Vagina (tissue), 2 donors: Measurements from ENCODE around the gene COBLL1. TPM values are rescaled to one million over a fixed set of nuclear protein-coding genes. Genes with fewer than 3 reads are reported as not detected.

Experiments
- DNase-seq, 2 donors: peaks; one replicate each; pipeline ENCODE4 v3.0.0-alpha.2; 2017; ENCODE audit errors: extremely low spot score in 2 of 2
- H3K27ac ChIP-seq: fragments of 200-600 bp; sonication (generic); one replicate; pipeline ENCODE4 v1.5.1; 2019
- H3K27me3 ChIP-seq: fragments of 200-600 bp; sonication (generic); one replicate; pipeline ENCODE4 v1.5.1; 2019
- H3K36me3 ChIP-seq, 2 donors: fragments of 200-600 bp; sonication (generic); one replicate each; pipeline ENCODE4 v1.5.1; 2017 to 2019
- H3K4me1 ChIP-seq: fragments of 200-600 bp; sonication (generic); one replicate; pipeline ENCODE4 v1.5.1; 2019
- H3K4me3 ChIP-seq, 2 donors: fragments of 200-600 bp; sonication (generic); 1 replicate in 1 of 2; 2 replicates in 1 of 2; pipeline ENCODE4 v1.5.1; 2016 to 2019
- H3K9me3 ChIP-seq: fragments of 200-600 bp; sonication (generic); one replicate; pipeline ENCODE4 v1.5.1; 2019
- POLR2A ChIP-seq, 2 donors: fragments of 450-650 bp; IDR thresholded peaks; one replicate each; pipeline ENCODE4 v1.6.1; 2017; ENCODE audit warnings: antibody characterized with exemption in 2 of 2, mild to moderate bottlenecking in 2 of 2, moderate library complexity in 2 of 2
- POLR2AphosphoS5 ChIP-seq, 2 donors: sonication (generic); formaldehyde crosslinking; IDR thresholded peaks; one replicate each; pipeline ENCODE4 v1.9.0; 2017; ENCODE audit warnings: antibody characterized with exemption in 2 of 2, mild to moderate bottlenecking in 2 of 2, low read depth in 1 of 2; ENCODE audit not compliant: insufficient read depth in 1 of 2
- intact Hi-C: fragments of 100-400 bp; cut with DNase I; formaldehyde crosslinking; loops from one replicate; pipeline ENCODE4 v1.15.1; 2023
- total RNA-seq: library from RNA; depleted of rRNA; stranded (reverse); fragments of >200 nt; gene quantifications from one replicate; pipeline ENCODE4 v1.2.3, GENCODE V29; 2016
- TF ChIP-seq, protein P1 (sequence below), 3 experiments: fragments of 450-650 bp in 2 of 3; fragments of 200-600 bp in 1 of 3; sonication (generic) in 1 of 3; IDR thresholded peaks; one replicate each; pipeline ENCODE4 v1.5.1; 2017 to 2019; ENCODE audit warnings: antibody characterized with exemption in 3 of 3, mild to moderate bottlenecking in 2 of 3, moderate library complexity in 2 of 3

Gene COBLL1
- total RNA-seq, 1 donor from 2014 or later, result 79.6 TPM

DNA sequence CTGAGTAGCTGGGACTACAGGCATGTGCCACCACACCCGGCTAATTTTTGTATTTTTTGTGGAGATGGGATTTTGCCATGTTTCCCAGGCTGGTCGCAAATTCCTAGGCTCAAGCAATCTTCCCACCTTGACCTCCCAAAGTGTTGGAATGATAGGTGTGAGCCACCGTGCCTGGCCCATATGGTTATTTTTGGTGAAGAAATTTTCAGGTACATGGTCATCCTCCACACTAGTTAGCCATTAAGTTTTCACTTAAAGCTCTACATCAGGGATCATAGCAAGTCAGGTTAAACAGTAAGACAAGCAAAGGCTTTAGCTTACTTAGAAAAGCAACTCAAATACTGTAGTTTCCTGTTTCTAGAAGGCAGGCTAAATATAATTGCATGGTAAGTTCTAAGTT, 116.1 kb downstream of the COBLL1 start:
- Histone ChIP-seq H3K27me3 (no peaks in the 10 kb centered on the region), H3K4me3 (no peak overlapping the region), H3K4me1 (peaks cover 5% of the 10 kb centered on the region), H3K36me3 (no peaks in the 10 kb centered on the region), H3K27ac (no peak overlapping the region), H3K9me3 (no peaks in the 10 kb centered on the region)
- TF ChIP-seq, protein P1, sequence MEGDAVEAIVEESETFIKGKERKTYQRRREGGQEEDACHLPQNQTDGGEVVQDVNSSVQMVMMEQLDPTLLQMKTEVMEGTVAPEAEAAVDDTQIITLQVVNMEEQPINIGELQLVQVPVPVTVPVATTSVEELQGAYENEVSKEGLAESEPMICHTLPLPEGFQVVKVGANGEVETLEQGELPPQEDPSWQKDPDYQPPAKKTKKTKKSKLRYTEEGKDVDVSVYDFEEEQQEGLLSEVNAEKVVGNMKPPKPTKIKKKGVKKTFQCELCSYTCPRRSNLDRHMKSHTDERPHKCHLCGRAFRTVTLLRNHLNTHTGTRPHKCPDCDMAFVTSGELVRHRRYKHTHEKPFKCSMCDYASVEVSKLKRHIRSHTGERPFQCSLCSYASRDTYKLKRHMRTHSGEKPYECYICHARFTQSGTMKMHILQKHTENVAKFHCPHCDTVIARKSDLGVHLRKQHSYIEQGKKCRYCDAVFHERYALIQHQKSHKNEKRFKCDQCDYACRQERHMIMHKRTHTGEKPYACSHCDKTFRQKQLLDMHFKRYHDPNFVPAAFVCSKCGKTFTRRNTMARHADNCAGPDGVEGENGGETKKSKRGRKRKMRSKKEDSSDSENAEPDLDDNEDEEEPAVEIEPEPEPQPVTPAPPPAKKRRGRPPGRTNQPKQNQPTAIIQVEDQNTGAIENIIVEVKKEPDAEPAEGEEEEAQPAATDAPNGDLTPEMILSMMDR (IDR thresholded peaks at IDR 0.05), result no peak
- no peak for TF ChIP-seq POLR2AphosphoS5 (IDR thresholded peaks at IDR 0.05; ENCODE audit: insufficient read depth in 1 of 2, low read depth in 1 of 2)
- TF ChIP-seq POLR2A (IDR thresholded peaks at IDR 0.05), result no peak
- no peak for DNase-seq
- intact Hi-C loops, result no loop called here

DNA sequence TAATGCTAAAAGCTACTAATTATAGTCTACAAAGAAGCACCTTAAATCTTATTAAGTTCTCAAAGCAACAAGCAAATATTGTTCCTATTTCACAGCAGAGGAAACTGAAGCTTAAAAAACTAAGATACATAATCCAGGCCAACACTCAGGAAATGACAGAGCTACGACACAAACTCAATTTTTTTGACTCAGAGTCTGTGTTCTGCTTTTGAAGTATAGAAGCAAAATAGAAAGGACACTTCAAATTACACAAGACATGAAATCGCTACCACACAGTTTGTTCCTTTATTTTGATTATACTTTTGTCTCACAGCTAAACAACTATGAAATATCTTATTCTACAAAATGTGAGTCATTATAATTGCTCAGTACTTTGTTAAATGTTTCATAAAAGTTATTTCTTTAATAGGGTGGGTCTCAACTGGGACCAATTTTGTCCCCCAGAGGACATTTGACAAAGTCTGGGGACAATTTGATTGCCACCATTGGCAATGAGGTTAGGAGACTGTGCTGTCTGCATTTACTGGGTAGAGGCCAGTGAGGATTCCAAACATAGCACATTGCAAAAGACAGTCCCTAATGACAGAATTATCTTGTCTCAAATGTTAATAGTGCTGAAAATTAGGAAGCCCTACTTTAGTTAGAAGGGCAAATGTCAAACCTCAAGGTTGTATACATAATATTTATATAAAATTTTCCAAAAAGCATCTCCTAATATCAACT, 118.8 kb downstream of the COBLL1 start:
- H3K9me3 ChIP-seq, result no peaks in the 10 kb centered on the region
- intact Hi-C loops, result no loop called here
- no peaks in the 10 kb centered on the region for H3K27me3 ChIP-seq
- peaks cover 5% of the 10 kb centered on the region for H3K4me1 ChIP-seq
- no peak overlapping the region for H3K4me3 ChIP-seq
- H3K27ac ChIP-seq, result no peak overlapping the region
- DNase-seq, result no peak
- H3K36me3 ChIP-seq, result no peaks in the 10 kb centered on the region
- TF ChIP-seq POLR2A (IDR thresholded peaks at IDR 0.05), result no peak
- TF ChIP-seq, protein P1 (IDR thresholded peaks at IDR 0.05), result no peak
- TF ChIP-seq POLR2AphosphoS5 (IDR thresholded peaks at IDR 0.05; ENCODE audit: insufficient read depth in 1 of 2, low read depth in 1 of 2), result no peak

GRCh38 chr2:164721430-164721829, 120.2 kb downstream of the COBLL1 start:
- Histone ChIP-seq H3K4me1 (peaks cover 5% of the 10 kb centered on the region), H3K4me3 (no peak overlapping the region), H3K27ac (no peak overlapping the region), H3K27me3 (no peaks in the 10 kb centered on the region), H3K36me3 (no peaks in the 10 kb centered on the region), H3K9me3 (no peaks in the 10 kb centered on the region)
- TF ChIP-seq, protein P1 (IDR thresholded peaks at IDR 0.05), result no peak
- TF ChIP-seq POLR2AphosphoS5 (IDR thresholded peaks at IDR 0.05; ENCODE audit: insufficient read depth in 1 of 2, low read depth in 1 of 2) (no peak), POLR2A (IDR thresholded peaks at IDR 0.05) (no peak)
- DNase-seq, result no peak
- intact Hi-C loops, result no loop called here

- no peaks in the 10 kb centered on the region for H3K36me3 ChIP-seq
Measured at GRCh38 chr2:164719996-164720941, 121.4 kb downstream of the COBLL1 start.

More at GRCh38 chr2:164719996-164720941, 121.4 kb downstream of the COBLL1 start:
- Histone ChIP-seq H3K9me3 (no peaks in the 10 kb centered on the region), H3K27ac (no peak overlapping the region), H3K27me3 (no peaks in the 10 kb centered on the region), H3K4me3 (no peak overlapping the region), H3K4me1 (peaks cover 5% of the 10 kb centered on the region)
- DNase-seq, result no peak
- TF ChIP-seq POLR2A (IDR thresholded peaks at IDR 0.05) (no peak), POLR2AphosphoS5 (IDR thresholded peaks at IDR 0.05; ENCODE audit: insufficient read depth in 1 of 2, low read depth in 1 of 2) (no peak)
- TF ChIP-seq, protein P1 (IDR thresholded peaks at IDR 0.05), result no peak
- intact Hi-C loops, result no loop called here
